HepG2 (cell line): ENCODE measurements around the gene VARS1. TPM values are rescaled to one million over a fixed set of nuclear protein-coding genes. Genes with fewer than 3 reads are reported as not detected.

Experiments
- ATM ChIP-seq: fragments of 450-650 bp; IDR thresholded peaks from 2 replicates; pipeline ENCODE4 v1.7.1; 2017; ENCODE audit warnings: mild to moderate bottlenecking, borderline replicate concordance
- EEA1 ChIP-seq: sonication (generic); formaldehyde crosslinking; IDR thresholded peaks from 2 replicates; pipeline ENCODE4 v1.5.1; 2020; ENCODE audit warnings: mild to moderate bottlenecking, missing genetic modification reagents, borderline replicate concordance
- GLI4 ChIP-seq: sonication (generic); formaldehyde crosslinking; IDR thresholded peaks from 2 replicates; pipeline ENCODE4 v1.5.1; 2020; ENCODE audit warnings: missing genetic modification reagents, mild to moderate bottlenecking, moderate library complexity, borderline replicate concordance
- HDAC2 ChIP-seq: sonication (generic); formaldehyde crosslinking; IDR thresholded peaks from 2 replicates; pipeline ENCODE4 v1.4.0; 2020; ENCODE audit warnings: missing genetic modification reagents
- KAT2B ChIP-seq: fragments of 150-350 bp; IDR thresholded peaks from 2 replicates; pipeline ENCODE4 v1.6.1; 2014; ENCODE audit warnings: low read depth, low read length, borderline replicate concordance
- KLF16 ChIP-seq, 2 experiments: sonication (generic) in 1 of 2; formaldehyde crosslinking in 1 of 2; IDR thresholded peaks; 2 replicates each; pipeline versions ENCODE4 v1.6.1 to v1.8.0; 2016 to 2023; ENCODE audit warnings: missing genetic modification reagents in 2 of 2, missing compliant biosample characterization in 1 of 2
- MYC ChIP-seq: sonication (generic); formaldehyde crosslinking; IDR thresholded peaks from 2 replicates; pipeline ENCODE4 v1.9.0; 2021; ENCODE audit warnings: missing genetic modification reagents, borderline replicate concordance
- ONECUT2 ChIP-seq: sonication (generic); formaldehyde crosslinking; IDR thresholded peaks from 2 replicates; pipeline ENCODE4 v1.4.0; 2020; ENCODE audit warnings: missing genetic modification reagents
- SALL1 ChIP-seq: sonication (generic); formaldehyde crosslinking; IDR thresholded peaks from 2 replicates; pipeline ENCODE4 v1.8.0; 2022; ENCODE audit warnings: mild to moderate bottlenecking, missing genetic modification reagents
- SOX5 ChIP-seq: IDR thresholded peaks from 2 replicates; pipeline ENCODE4 v1.6.1; 2016; ENCODE audit warnings: borderline replicate concordance
- SOX6 ChIP-seq, 2 experiments: fragments of 450-650 bp in 1 of 2; sonication (generic) in 1 of 2; formaldehyde crosslinking in 1 of 2; IDR thresholded peaks; 2 replicates each; pipeline versions ENCODE4 v1.4.0 to v1.6.1; 2017 to 2020; ENCODE audit warnings: antibody characterized with exemption in 1 of 2, mild to moderate bottlenecking in 1 of 2, missing genetic modification reagents in 1 of 2
- TP53 ChIP-seq: sonication (generic); formaldehyde crosslinking; conservative IDR thresholded peaks from 2 replicates; pipeline ENCODE4 v1.4.0; 2020; ENCODE audit warnings: missing genetic modification reagents
- ZBTB20 ChIP-seq: sonication (generic); formaldehyde crosslinking; IDR thresholded peaks from 2 replicates; pipeline ENCODE4 v1.8.1; 2023; ENCODE audit warnings: missing genetic modification reagents, low read depth, mild to moderate bottlenecking, borderline replicate concordance
- ZC3H13 ChIP-seq: sonication (generic); formaldehyde crosslinking; IDR thresholded peaks from 2 replicates; pipeline ENCODE4 v1.8.1; 2023; ENCODE audit warnings: mild to moderate bottlenecking, missing genetic modification reagents, moderate library complexity
- ZNF235 ChIP-seq: sonication (generic); formaldehyde crosslinking; IDR thresholded peaks from 2 replicates; pipeline ENCODE4 v1.8.1; 2023; ENCODE audit warnings: mild to moderate bottlenecking, missing genetic modification reagents, borderline replicate concordance
- ZNF431 ChIP-seq: sonication (generic); formaldehyde crosslinking; IDR thresholded peaks from 2 replicates; pipeline ENCODE4 v1.9.0; 2022; ENCODE audit warnings: missing genetic modification reagents, low read depth, mild to moderate bottlenecking, borderline replicate concordance
- ZNF777 ChIP-seq: sonication (generic); formaldehyde crosslinking; IDR thresholded peaks from 2 replicates; pipeline ENCODE4 v1.4.0; 2020; ENCODE audit warnings: missing genetic modification reagents
- ZSCAN20 ChIP-seq: sonication (generic); formaldehyde crosslinking; IDR thresholded peaks from 2 replicates; pipeline ENCODE4 v1.4.0; 2020; ENCODE audit warnings: missing genetic modification reagents, mild to moderate bottlenecking, borderline replicate concordance
- polyA plus RNA-seq, 8 experiments: library from polyadenylated mRNA; depleted of rRNA in 3 of 8; stranded (reverse) in 7 of 8; unstranded in 1 of 8; fragments of >200 nt; fragmentation: Illumina TruSeq in 4 of 8; extraction: Trizol in 4 of 8; gene quantifications; 2 replicates each; pipeline versions ENCODE4 v1.2.1 to v1.2.3, GENCODE V29; 2011 to 2016; ENCODE audit warnings: low read depth in 4 of 8, missing spikeins in 1 of 8, mixed read lengths in 1 of 8; ENCODE audit not compliant: insufficient read depth in 1 of 8
- total RNA-seq, 5 experiments: library from RNA; depleted of rRNA; stranded (reverse); fragments of >200 nt; fragmentation: Illumina TruSeq; extraction: Trizol; gene quantifications; 2 replicates each; pipeline ENCODE4 v1.2.3, GENCODE V29; 2016; ENCODE audit warnings: low read depth in 1 of 5
- TF ChIP-seq, protein P1 (sequence below): sonication (generic); formaldehyde crosslinking; IDR thresholded peaks from 2 replicates; pipeline ENCODE4 v1.5.1; 2020; ENCODE audit warnings: mild to moderate bottlenecking, missing genetic modification reagents, moderate library complexity
- TF ChIP-seq, protein P2 (sequence below): sonication (generic); formaldehyde crosslinking; IDR thresholded peaks from 2 replicates; pipeline ENCODE4 v1.4.0; 2020; ENCODE audit warnings: missing genetic modification reagents, mild to moderate bottlenecking, borderline replicate concordance
- TF ChIP-seq, protein P3 (sequence below): sonication (generic); formaldehyde crosslinking; IDR thresholded peaks from 2 replicates; pipeline ENCODE4 v1.4.0; 2020; ENCODE audit warnings: missing genetic modification reagents

The VARS1 gene
- total and polyA plus RNA-seq, 2 of the 13 experiments (the other 11 are each of a cell fraction or from before 2014, with no cell fraction given), result 14.7 to 56.1 TPM

DNA sequence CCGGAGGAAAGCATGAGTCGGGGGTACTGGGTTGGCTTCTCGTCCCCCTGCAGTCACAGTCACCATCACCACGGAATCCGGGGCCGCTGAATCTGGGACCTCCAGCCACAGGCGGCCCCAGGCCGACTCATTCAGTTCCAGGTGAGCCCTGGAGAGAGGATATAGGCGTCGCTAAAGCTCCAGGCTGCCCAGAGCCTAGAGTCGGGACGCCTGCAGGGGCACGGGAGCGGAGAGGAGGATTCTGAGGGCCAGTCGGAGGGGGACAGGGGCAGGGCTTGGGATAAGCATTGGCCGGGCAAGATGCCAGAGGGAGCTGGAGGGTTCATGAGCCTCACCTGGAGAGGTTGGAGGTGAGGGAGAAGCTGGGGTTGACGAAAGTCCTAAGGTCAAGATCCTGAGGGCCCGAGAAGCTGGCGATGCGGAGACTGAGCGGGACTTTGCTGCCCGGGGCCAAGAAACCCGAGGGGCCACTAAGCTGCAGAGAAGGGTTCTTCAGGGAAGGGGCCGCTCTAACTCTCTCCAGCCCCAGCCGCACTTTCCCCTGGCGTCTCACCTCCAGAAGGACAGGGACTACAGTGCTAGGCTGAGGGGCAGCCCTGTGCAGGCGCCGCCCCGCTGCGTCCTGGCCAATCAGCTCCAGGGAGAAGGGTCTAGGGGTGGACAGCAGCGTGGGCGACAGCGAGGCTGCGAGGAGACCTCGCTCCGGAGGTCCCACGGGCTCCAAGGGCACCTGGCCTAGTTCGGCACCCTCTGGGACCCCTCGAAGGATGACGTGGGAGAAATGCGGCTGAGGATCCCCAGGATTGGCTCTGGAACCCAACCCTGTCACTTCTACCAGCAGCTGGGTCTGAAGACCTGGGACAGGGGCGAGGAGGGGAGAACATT, 29.4 kb downstream of the VARS1 start (continued):
- TF ChIP-seq, protein P1, sequence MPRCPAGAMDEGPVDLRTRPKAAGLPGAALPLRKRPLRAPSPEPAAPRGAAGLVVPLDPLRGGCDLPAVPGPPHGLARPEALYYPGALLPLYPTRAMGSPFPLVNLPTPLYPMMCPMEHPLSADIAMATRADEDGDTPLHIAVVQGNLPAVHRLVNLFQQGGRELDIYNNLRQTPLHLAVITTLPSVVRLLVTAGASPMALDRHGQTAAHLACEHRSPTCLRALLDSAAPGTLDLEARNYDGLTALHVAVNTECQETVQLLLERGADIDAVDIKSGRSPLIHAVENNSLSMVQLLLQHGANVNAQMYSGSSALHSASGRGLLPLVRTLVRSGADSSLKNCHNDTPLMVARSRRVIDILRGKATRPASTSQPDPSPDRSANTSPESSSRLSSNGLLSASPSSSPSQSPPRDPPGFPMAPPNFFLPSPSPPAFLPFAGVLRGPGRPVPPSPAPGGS (CRISPR knock-in tag), result peak; percentile 98
- TF ChIP-seq KAT2B (no peak), ONECUT2 (no peak), SOX6 (IDR thresholded peaks at IDR 0.05) (no peak), SOX6 (CRISPR knock-in tag; IDR thresholded peaks at IDR 0.05) (peak; percentile 38), EEA1 (CRISPR knock-in tag) (no peak), SOX5 (peak; percentile 48), KLF16 (CRISPR knock-in tag; IDR thresholded peaks at IDR 0.05) (peak in 1 of 2 experiments; percentile 33; a peak in 1 of 4 replicates), ZBTB20 (CRISPR knock-in tag) (peak; percentile 25; the same call in 1 of the 2 replicates), TP53 (CRISPR knock-in tag) (no peak; the same call in 1 of the 2 replicates), HDAC2 (CRISPR knock-in tag) (0 out of 2 replicates have a peak, but pooled peaks have one; percentile 46), ZSCAN20 (CRISPR knock-in tag) (0 out of 2 replicates have a peak, but pooled peaks have one; percentile 47), SALL1 (CRISPR knock-in tag) (peak; percentile 86), ZNF777 (no peak), ZNF431 (CRISPR knock-in tag) (no peak), GLI4 (CRISPR knock-in tag) (peak; percentile 71; the same call in 1 of the 2 replicates), MYC (CRISPR knock-in tag) (peak; percentile 60; the same call in 1 of the 2 replicates), ZC3H13 (0 out of 2 replicates have a peak, but pooled peaks have one; percentile 40), ATM (no peak), ZNF235 (CRISPR knock-in tag) (peak; percentile 92; the same call in 1 of the 2 replicates)
- TF ChIP-seq, protein P2, sequence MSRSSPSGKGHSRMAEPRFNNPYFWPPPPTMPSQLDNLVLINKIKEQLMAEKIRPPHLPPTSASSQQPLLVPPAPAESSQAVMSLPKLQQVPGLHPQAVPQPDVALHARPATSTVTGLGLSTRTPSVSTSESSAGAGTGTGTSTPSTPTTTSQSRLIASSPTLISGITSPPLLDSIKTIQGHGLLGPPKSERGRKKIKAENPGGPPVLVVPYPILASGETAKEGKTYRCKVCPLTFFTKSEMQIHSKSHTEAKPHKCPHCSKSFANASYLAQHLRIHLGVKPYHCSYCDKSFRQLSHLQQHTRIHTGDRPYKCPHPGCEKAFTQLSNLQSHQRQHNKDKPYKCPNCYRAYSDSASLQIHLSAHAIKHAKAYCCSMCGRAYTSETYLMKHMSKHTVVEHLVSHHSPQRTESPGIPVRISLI (CRISPR knock-in tag), result no peak
- TF ChIP-seq, protein P3, sequence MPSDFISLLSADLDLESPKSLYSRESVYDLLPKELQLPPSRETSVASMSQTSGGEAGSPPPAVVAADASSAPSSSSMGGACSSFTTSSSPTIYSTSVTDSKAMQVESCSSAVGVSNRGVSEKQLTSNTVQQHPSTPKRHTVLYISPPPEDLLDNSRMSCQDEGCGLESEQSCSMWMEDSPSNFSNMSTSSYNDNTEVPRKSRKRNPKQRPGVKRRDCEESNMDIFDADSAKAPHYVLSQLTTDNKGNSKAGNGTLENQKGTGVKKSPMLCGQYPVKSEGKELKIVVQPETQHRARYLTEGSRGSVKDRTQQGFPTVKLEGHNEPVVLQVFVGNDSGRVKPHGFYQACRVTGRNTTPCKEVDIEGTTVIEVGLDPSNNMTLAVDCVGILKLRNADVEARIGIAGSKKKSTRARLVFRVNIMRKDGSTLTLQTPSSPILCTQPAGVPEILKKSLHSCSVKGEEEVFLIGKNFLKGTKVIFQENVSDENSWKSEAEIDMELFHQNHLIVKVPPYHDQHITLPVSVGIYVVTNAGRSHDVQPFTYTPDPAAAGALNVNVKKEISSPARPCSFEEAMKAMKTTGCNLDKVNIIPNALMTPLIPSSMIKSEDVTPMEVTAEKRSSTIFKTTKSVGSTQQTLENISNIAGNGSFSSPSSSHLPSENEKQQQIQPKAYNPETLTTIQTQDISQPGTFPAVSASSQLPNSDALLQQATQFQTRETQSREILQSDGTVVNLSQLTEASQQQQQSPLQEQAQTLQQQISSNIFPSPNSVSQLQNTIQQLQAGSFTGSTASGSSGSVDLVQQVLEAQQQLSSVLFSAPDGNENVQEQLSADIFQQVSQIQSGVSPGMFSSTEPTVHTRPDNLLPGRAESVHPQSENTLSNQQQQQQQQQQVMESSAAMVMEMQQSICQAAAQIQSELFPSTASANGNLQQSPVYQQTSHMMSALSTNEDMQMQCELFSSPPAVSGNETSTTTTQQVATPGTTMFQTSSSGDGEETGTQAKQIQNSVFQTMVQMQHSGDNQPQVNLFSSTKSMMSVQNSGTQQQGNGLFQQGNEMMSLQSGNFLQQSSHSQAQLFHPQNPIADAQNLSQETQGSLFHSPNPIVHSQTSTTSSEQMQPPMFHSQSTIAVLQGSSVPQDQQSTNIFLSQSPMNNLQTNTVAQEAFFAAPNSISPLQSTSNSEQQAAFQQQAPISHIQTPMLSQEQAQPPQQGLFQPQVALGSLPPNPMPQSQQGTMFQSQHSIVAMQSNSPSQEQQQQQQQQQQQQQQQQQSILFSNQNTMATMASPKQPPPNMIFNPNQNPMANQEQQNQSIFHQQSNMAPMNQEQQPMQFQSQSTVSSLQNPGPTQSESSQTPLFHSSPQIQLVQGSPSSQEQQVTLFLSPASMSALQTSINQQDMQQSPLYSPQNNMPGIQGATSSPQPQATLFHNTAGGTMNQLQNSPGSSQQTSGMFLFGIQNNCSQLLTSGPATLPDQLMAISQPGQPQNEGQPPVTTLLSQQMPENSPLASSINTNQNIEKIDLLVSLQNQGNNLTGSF (CRISPR knock-in tag), result peak; percentile 76
